HG03571 (cell line): Measurements from ENCODE around the gene CADPS.
"Not testable (repeated sequence)": the region's sequence is repeated elsewhere in the genome, so short reads cannot be mapped to it uniquely, and the experiment has no call there.

Experiments used
- ATAC-seq: cut with Tn5 transposase; IDR thresholded peaks from one replicate; pipeline ENCODE4 v1.9.1; 2021; ENCODE audit not compliant: unreplicated experiment

Gene CADPS

DNA sequence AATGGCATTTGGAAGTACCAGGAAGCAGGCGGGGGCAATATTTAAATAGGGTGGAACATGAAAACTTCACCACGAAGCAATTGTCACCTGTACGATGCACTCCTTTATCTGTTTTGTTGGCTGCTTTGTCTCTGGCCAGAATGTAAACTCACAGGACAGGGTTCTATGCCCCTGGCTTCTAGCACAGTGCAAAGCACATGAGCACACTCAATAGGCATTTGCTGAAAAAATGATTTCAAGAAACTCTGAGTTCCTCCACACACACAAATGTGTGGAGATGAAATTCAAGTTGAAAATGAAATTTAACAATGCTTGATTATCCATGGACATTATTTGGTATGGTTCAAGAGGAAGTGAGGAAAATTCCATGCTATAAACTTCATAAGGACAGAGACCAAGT lies 272.2 kb downstream of the CADPS start:
- ATAC-seq = no peak

DNA sequence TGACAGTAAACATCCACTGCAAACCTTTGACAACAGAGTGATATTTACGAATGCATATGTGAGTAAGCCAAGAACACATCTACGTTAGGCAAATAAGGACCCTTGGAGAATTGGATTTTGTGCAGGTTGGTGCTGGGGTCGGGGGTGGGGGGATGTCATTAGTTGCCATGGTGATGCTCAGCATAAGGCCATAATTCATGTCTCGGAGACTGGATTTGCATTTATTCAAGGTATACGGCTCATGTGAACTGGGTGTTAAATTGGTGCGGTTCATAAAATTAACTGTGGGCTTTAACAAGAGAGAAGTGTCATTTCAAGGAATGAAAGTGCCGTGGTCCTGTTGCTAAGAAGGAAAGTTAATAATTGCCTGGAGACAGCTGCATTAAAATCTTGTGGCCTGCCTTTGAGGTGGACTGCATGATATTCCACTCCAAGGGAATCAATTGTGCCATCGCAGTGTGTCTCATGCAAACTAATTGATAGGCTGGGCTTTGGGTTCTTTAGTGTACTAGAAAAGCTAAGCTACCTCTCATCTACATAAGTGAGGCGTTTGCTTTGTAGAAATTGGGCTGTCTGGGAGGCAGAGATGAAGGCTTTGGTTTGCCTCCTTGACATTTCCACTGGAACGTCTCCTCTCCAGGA lies 273.0 kb downstream of the CADPS start:
- no peak for ATAC-seq

DNA sequence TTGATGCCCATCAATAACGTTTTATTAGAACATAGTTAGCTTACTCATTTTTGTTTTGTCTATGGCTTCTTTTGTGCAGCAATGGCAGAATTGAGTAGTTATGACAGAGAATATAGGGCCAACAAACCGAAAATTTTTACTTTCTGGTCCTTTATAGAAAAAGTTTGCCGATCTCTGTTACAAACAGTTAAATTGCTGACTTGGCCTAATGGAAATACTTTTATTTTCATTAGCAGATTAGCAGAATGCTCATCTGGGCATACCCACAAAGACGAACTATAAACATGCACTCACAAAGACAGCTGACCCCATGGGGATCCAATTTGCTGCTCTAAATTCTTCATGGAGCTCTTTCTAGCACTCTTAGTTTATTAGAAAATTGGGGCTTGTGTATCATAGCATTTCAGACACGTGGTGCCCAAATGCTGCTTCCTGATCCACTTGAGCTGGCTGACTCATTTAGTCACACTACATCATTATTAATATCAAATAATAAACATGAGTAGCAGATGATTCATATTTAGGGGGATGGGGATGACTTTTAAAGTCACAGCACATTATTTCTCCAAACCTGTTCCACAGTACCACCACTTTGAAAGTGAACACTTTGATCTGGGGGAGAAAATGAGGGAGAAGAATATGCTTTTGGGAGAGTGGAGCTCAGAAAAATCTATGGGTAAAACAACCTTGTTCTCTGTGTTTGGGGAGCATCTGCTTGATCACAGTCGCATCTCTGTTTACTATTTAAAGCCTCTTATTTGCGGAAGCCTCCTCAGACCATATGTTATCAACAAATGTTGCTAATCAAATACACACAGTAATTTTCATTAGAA lies 273.8 kb downstream of the CADPS start:
- no peak for ATAC-seq

DNA sequence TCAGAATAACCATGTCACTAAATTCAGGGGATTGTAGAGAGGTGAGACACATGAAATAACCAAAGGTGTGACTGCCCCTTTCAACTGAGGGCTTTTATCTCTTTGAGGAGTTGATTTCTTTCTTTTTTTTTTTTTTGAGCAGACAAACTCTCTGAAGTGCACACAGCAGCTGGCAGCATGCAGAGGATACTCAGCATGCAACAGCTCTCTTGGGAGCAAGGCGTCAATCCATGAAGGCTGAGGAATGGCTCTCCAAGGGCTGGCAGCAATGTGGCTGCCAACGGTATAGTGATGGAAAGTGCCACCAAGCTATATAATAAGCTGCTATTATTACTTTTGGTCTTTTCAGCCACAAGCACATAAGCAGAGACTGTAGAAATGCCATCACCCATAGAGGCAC lies 275.2 kb downstream of the CADPS start:
- no peak for ATAC-seq

DNA sequence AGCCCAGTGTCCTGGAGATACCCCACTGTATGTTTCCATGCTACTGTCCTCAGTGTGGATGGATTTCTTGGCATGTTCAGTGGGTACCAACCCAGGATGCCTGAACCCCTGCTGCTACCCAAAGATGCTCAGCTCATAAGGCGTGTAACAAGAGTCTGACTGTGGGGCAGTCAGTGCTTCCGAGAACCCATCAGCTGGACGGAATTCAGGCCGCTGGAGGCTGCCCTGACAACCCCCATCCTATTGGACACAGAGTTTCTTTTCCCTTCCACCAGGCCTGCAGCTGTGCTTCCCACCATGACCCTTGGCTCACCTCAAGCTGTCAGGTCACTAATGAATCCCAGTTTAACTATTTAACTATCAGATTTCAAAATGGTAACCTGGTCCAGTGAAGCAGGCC lies 277.7 kb downstream of the CADPS start:
- no peak for ATAC-seq

DNA sequence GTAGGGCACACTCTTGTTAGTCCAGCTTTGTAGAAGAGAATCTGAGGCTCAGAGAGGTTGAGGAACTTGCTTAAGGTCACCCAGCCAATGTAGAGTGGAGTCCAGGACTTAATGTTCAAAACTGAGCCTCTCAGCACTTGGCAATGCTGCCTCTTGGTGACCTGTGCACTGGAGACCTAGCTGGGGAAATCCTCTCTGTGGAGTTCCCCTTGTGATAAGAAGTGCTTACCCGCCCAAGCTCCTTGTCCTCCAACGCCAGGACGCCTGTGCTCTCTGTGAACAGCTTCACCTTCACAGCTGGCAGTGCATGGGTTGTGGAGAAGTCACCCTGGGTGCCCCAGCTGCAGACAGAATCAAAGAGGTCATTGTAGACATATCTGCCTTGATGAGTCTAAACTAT lies 282.8 kb downstream of the CADPS start:
- ATAC-seq = no peak

DNA sequence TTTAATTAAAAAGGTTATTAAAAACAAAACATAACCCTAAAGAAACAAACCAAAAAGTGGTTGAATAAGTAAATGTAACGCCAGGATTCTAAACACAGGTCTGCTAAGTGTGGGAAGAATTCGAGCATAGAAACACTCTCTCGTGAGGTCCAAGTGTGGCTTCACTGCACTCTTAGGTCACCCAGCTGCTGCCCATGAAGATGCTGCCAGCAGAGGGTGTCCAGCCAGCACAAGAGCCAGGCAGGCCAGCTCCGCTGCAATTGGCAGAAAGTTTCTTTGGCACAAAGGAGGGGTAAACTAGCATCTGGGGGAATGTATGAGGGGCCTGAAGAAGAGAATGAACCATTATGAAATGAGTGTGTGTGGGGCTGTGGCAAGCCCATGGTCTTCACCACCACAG lies 286.1 kb downstream of the CADPS start:
- no peak for ATAC-seq

DNA sequence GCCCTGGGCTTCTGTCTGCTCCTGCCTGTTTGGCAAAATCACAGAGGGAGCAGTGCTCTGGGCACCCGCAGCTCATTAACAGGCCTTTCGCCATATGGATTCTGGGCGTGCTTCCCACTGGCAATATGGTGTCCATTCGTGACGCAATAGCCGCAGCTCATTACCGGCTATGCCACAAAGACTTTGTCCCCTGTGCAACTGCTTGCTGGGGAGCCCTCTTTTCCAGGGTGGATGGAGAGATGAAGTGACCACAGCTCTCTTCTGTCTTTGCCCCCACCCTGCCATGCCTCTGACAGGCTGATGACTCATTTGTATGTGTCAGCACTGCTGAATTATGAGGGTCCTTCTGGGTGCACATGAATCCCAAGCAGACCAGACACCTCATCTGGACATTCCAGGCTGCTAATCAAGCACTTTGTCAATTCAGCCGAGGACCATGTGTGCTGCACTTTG lies 287.6 kb downstream of the CADPS start:
- ATAC-seq = no peak

DNA sequence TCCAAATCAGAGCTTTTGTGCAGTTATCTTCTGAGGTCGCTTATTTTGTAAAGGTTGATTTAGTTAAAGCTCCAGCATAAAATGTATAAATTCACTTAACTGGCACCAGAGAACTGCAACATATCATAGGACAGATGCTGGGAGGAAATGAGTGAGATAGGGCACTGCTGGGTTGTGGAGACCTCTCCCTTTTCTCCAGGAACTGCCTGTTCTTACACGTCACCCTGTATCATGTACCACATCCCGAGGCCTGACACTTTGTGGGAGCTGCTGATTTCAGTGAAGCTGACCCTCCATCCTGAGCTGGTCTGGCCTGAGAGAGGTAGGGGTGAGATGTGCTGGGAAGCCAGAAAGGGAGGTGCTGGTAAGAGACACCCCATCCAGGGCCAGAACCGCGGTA lies 288.0 kb downstream of the CADPS start:
- ATAC-seq = no peak

DNA sequence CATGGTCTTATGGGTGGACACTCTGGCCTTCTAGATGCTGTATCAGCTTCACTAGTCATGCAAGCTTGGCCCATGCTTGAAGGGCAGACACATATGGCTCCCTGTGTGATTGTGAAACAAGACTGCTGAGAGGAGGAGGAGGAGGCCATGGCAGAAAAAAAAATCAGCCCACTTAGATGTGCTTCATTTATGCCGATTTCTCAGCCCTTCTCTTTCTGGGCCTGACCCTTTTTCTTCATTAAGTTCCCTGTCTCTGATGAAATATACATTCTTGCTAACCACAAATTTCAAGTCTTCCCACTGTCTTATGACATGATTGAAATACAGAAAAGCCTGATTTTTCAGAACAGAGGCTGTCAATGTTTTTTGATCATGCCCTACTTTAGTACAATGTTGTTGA lies 288.9 kb downstream of the CADPS start:
- no peak for ATAC-seq

DNA sequence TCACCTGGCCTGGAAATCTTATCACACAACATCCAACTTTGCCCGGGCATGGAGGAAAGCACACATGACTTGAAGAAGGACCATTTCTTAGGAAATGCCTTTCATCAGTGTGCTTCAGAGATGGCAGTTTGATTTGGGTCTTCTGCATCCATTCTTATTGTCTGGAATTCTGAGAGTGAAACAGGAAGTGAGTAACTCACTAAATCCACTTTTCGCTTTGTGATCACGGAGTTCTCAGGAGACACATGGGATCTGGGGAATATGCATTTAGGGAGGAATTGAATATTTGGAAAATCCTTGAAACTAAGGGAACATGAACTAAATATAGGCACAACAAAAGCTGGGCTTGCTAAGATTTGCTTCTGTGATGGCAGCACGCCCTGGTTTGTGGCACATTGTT lies 289.4 kb downstream of the CADPS start:
- no peak for ATAC-seq

DNA sequence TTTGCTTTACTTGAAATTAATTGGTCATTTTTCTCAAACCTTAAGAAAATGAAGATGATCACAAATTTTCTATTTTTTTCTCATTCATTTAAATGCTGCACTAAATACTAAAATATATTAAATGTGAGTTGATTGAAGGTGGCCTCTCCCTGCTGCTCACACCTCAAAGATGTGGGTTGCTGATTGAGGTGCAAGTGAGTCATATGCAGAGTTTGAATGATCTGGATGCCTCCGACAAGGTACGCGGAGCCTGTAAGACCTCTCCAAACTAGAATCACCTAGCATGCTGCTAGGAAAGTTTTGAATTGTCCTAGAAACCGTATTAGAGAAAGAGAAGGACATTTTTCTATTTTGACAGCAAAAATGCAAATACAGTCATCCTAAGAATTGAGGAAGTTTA lies 290.6 kb downstream of the CADPS start:
- ATAC-seq = no peak

DNA sequence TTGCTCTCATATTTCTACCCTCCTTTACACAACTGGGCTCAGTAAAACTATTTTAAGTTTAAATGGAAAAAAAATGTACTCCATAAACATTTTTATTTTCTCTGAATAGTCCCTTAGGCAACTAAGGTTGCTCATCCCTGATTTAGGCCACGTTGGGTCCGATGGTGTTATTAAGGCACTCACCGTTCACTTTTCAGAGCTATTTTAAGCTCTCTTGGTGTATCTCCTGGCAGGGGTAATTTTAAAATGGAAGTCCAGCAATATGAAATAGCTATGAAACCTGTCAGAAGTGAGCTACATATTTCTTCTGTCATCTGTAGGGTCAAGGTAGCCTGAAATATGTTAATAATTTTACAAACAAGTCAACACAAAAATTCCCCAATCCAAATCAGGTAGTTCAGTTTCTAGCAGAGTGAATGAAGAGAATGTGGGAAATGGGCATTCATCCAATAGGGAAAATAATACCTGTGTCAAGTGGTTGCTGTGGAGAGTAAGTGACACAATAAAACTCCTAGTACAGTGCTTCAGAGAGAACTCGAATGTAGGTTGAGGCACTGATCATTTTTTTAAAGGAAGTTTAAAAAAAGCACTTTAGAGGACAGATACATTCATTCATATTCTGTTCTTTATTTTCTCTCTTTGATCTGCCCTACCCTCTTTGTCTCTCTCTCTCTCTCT lies 292.6 kb downstream of the CADPS start:
- no peak for ATAC-seq

DNA sequence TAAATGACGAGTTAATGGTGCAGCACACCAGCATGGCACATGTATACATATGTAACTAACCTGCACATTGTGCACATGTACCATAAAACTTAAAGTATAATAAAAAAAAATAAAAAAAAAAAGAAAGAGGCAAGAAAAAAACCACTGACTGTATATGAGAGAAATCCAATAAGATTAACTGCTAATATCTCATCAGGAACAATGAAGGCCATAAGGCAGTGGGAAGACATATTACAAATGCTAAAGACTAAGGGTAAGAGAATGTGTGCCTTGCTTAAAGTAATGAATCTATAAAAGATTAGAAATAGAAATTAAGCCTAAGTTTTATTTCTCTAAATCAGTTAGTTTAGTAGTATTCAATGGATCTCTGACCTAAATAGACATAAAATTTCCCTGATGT lies 294.7 kb downstream of the CADPS start:
- ATAC-seq = not testable (repeated sequence)

DNA sequence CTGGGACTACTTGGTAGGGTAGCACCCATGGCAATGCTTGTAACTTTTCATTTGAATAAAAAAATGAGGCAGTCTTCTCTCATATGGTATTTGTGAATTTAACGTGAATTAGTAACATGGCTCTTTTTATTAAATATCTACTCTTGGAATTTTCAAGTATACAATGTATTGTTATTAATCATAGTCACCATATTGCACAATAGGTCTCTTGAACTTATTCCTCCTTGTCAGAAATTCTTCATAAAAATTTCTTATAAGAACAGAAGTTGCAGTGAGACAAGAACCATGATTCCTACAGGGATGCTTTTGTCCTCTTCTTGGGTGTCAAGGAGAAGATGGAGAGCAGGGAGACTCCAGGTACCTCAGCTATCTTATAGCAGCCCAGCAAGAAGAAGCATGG lies 298.1 kb downstream of the CADPS start:
- no peak for ATAC-seq

DNA sequence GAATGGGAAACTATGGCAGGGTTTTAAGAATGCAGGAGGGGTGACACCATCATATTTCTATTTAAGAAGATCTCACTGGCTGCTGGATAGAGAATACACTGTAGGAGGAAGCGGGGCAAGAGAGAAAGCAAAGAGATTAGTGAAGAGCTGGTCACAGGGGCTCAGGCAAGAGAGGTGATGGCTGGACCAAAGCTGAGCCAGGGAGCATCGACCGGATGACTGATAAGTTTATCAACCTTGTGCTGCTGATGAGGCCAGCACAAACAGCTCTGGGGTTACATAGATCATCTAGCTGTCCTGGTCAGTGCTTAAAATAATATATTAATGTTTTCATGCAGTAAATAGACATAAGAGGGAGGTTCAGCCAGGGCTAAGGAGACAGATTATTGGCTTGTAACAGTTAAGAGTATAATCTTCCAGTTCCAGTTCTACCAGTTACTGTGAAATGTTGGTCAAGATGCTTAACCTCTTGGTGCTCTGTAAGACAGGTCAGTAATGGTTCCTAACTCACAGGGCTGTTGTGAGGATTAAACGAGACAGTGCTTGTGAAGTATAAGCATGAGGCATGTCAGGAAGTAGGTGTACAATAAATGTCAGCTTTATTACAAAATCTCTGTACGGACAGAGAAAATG lies 300.8 kb downstream of the CADPS start:
- ATAC-seq = no peak

DNA sequence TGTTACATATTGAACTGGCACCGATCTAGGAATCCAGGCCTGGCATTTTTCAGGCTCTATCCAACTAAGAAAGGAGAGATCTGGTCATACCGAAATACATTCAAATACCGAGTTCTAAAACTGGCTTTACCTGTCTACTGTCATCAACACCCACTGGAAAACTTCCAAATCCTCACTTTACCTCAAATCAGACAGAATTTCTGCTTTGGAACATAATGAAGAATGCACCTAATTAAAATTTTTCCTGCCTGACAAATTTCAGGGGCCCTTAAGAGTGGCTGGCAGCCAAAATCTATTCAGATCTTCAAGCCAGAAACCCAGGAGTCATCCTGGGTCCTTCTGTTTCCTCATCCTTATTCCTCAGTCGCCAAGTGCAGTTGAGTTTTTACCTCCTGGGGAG lies 303.3 kb downstream of the CADPS start:
- no peak for ATAC-seq

DNA sequence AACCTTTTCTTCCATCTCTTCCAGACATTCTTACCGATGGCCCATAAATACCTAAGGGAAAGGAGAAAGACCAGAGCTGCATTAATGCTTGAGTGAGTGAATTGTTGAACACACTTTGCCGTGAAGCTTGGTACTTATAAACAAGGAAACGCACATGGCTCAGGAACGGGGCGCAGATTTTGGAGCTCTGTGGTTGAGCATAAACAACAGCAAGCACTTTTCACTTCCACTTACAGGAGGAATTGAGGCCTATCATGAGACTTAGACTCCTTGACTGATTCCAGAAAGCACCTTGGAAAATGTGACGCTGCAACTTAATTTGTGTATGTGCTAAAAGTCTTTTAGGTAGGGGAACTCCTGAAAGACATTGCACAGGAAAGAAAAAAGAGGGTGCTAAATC lies 304.3 kb downstream of the CADPS start:
- no peak for ATAC-seq

DNA sequence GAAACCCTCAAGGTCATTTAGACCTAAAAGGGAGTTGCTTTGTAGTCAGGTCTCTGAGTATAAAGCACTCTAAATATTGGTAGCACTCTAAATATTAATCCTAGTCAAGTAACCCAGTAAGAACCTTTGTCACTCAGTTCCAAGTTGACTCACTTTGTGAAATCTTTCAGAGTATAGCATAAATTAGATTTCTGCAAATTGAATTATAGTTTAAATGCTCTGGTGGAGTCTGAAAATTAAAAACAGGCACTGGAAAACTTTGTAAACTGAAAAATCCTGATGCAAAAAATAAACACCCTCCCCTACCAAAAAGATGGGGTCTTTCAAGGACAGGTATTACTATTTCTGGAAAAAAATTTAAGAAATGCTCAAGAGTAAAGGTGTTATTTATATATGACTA lies 305.6 kb downstream of the CADPS start:
- ATAC-seq = no peak

DNA sequence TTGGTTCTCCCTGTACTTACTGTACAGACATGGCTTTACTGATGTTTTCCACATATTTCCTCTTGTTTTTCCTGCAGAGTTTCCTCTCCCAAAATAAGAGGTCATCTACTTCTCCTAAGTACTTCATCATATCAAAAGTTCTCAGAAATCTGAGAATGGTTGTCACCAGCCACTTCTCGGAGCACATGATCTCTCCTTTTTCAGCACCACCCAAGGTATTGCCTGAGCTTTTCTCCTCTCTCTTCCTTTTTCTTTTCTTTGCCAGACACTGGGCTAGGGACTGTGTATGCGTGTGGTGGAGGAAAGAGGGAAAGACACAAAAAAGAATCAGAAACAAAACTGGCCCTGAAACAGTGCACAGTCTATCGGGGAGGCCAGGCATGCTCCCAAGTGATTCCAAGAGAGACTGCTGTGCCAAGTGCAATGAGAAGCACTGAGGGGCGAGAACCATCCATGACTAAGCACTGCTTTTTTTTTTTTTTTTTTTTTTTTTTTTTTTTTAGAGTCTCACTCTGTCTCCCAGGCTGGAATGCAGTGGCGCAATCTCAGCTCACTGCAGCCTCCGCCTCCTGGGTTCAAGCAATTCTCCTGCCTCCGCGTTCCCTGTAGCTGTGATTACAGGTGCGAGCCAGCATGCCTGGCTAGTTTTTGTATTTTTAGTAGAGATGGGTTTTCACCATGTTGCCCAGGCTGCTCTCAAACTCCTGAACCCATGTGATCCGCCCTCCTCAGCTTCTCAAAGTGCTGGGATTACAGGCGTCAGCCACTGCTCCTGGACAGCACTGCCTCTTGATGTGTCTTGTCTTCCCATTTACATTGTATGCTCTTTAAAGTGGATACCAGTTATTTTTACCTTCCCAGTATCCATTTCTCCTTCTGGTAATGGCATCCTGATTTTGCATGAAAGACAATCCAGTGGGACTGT lies 307.9 kb downstream of the CADPS start:
- no peak for ATAC-seq
